GM18520 (cell line): ENCODE data around the gene NCAPD2.

Experiments
- ATAC-seq: cut with Tn5 transposase; IDR thresholded peaks from one replicate; pipeline ENCODE4 v1.9.1; 2021; ENCODE audit not compliant: unreplicated experiment

NCAPD2 gene

DNA sequence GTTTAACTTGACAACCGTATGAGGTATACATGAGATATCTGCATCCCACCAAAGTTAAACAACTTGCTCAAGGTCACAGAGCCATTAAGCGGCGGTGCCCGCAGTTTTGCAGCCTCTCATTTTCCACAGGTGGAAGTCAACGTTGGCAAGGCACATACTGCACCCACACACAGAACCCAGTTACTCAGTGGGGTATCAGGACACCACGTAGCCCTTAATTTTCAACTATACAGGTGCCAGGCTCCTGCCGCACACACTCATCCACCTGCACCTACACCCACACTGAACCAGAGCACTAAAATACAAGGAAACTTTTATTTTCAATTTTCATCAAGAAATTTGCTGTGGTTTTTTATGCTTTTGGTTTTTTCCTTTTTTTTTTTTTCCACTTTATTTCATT lies 75.9 kb downstream of the NCAPD2 start:
- ATAC-seq: no peak

DNA sequence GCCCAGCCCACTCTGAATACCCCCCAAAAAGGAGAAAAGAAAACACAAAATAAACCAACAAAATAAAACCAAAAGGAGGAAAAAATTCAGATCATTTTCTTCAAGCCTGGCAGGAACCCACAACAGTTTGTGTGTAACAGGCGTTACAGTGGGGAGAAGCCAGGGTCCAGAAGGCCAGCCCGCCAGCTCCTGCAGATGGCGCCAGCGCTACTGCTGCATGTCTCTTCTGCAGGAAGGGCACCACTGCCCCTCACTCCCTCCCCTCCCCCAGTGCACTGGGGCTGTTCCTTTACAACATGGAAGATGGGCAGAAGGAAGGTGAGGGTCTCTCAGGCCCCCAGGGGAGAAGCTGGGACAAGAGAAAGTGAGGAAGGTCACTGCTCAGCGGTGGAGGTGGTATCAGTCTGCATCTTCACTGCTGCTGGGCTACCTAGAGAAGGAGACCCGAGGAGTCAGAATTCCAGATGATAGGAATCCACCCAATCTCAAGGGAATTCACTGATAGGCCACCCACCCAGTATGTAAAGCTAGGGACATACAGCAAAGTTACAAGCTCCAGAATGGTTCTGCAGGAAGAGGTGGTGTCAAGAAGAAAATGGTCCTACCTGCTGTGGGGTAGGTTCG lies 76.5 kb downstream of the NCAPD2 start:
- ATAC-seq: no peak

DNA sequence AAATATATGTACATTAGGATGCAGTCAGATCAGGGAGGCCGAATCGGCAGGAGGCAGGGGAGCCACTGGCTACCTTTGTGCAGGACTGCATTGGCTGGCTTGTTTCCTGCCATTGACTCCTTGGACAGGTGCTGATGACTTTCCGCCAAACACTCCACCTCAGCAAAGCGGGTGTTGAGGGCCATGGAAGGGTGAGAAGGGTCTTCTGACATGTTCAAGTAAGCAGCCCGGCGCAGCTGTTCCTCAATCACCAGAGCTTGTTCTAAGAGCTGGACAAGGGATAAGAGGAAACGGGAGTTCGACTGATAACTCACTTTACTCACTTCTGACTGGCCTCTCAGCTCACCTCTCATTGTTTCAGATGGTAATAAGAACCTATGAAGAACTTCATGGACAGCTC lies 79.1 kb downstream of the NCAPD2 start:
- ATAC-seq: no peak

DNA sequence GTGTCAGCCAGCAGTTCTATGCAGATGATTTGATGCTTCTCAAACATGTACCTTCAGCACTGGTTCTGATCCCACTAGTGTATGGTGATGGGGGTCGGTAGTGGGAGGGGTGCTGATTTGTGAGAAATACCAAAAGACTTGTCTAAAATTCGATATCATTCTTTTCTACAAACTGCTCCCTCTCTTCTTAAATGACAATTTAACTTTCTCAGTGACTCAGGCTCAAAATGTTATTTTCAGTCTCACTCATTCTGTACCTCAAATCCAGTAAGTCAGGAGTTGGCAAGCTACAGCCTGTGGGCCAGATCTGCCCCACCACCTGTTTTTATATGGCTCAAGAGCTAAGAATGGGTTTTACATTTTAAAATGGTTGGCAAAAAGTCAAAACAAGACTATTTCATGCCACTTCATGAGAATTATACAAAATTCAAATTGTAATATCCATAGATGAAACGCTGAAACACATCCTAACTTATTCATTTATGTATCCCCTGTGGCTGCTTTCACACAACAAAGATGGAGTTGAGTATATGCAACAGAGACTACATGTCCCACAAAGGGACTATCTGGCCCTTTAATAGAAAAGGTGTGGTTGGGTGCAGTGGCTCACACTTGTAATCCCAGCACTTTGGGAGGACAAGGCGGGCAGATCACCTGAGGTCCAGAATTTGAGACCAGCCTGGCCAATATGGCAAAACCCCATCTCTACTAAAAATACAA lies 80.8 kb downstream of the NCAPD2 start:
- ATAC-seq: no peak

DNA sequence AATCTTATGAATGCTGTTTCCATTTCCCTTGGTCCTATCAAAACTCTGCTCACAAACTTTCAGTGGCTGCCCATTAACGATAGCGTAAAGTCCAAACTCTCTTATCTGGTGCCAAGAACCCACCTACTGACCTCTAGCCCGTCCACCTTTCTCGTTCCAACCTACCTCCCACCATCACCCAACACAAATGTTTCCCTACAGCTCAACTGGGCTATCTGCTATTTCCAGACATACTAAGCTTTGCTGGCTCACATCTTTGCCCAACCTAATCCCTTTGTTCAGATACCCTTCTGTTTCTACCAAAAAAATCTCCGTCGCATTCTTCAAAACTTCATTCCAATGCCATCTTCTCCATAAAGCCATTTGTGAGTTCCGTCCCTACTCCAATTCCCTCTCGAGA lies 81.7 kb downstream of the NCAPD2 start:
- no peak for ATAC-seq
